ENCODE measurements around the gene GSTM3. TPM values are rescaled to one million over a fixed set of nuclear protein-coding genes. Genes with fewer than 3 reads are reported as not detected.

GSTM3 gene
- total RNA-seq (2022) (not detected in 2 replicates), Bru-seq, nascent RNA (percentile 14 among the genes with signal in this experiment), BruChase-seq, experiment 1, labeled RNA remaining after a 6-hour chase (not detected), BruChase-seq, experiment 2, labeled RNA remaining after a 2-hour chase (not detected)
- long read RNA-seq, result 0 reads

- no peak for DNase-seq (ENCODE audit: unreplicated experiment)
- Mint-ChIP-seq H3K27ac (ENCODE audit: low read depth, unreplicated experiment) (no peak within 1 kb of the TSS), H3K9me3 (ENCODE audit: unreplicated experiment) (peaks cover 5% of the 10 kb centered on the region), H3K4me1 (ENCODE audit: insufficient read depth, unreplicated experiment) (no peaks in the 10 kb centered on the region), H3K27me3 (ENCODE audit: insufficient read depth, unreplicated experiment) (peaks cover 42% of the 10 kb centered on the region), H3K36me3 (ENCODE audit: insufficient read depth, unreplicated experiment) (no peaks in the 10 kb centered on the region), H3K4me3 (ENCODE audit: unreplicated experiment) (no peak within 1 kb of the TSS)
- CTCF ChIA-PET, result interaction anchor here (0.7 kb wide), 1 partner anchor 26 kb away, joined by 3 read pairs; no protein-coding TSS in a partner anchor
- no TSS peak for BruUV-seq (replicated peaks)
- intact Hi-C loops (cut with micrococcal nuclease), result no loop called here
- TF ChIP-seq CTCF (IDR thresholded peaks at IDR 0.05; ENCODE audit: unreplicated experiment), result no peak
- POLR2A ChIA-PET, result interaction anchor here (0.6 kb wide), 1 partner anchor 25 kb away, joined by 3 read pairs; no protein-coding TSS in a partner anchor
Observed at GRCh38 chr1:109740615-109741373, at the start of gene GSTM3. TSS of gene GSTM3 (minus strand) at chr1:109741038. CDS start at chr1:109740287, 751 bp downstream.

- no peaks in the 10 kb centered on the region for H3K27me3 Mint-ChIP-seq (ENCODE audit: insufficient read depth, unreplicated experiment)
- intact Hi-C loops (cut with micrococcal nuclease), result loop anchor here (5.0 kb wide), 1 partner anchor 122 kb away; the partner anchor contains the start of gene CSF1
- no peak for DNase-seq (ENCODE audit: unreplicated experiment)
- BruUV-seq (replicated peaks), result no TSS peak
- H3K36me3 Mint-ChIP-seq (ENCODE audit: insufficient read depth, unreplicated experiment), result no peaks in the 10 kb centered on the region
- H3K4me1 Mint-ChIP-seq (ENCODE audit: insufficient read depth, unreplicated experiment), result peaks cover 22% of the 10 kb centered on the region
- H3K4me3 Mint-ChIP-seq (ENCODE audit: unreplicated experiment), result no peak overlapping the region
- no peaks in the 10 kb centered on the region for H3K9me3 Mint-ChIP-seq (ENCODE audit: unreplicated experiment)
- no peak overlapping the region for H3K27ac Mint-ChIP-seq (ENCODE audit: low read depth, unreplicated experiment)
- TF ChIP-seq CTCF (IDR thresholded peaks at IDR 0.05; ENCODE audit: unreplicated experiment), result no peak
- ChIA-PET POLR2A (no interaction called here), CTCF (interaction anchor here (0.9 to 25.8 kb wide), 3 partner anchors 14 to 190 kb away, joined by 4 to 969 read pairs (median 11); partner anchors contain the start of gene AHCYL1)
Observed at GRCh38 chr1:109790329-109790728, 49.5 kb upstream of the GSTM3 start.

GRCh38 chr1:109789551-109790180, 48.8 kb upstream of the GSTM3 start:
- Mint-ChIP-seq H3K9me3 (ENCODE audit: unreplicated experiment) (no peaks in the 10 kb centered on the region), H3K4me3 (ENCODE audit: unreplicated experiment) (no peak overlapping the region), H3K4me1 (ENCODE audit: insufficient read depth, unreplicated experiment) (peaks cover 22% of the 10 kb centered on the region), H3K27me3 (ENCODE audit: insufficient read depth, unreplicated experiment) (no peaks in the 10 kb centered on the region), H3K27ac (ENCODE audit: low read depth, unreplicated experiment) (no peak overlapping the region), H3K36me3 (ENCODE audit: insufficient read depth, unreplicated experiment) (no peaks in the 10 kb centered on the region)
- no TSS peak for BruUV-seq (replicated peaks)
- DNase-seq (ENCODE audit: unreplicated experiment), result no peak
- TF ChIP-seq CTCF (IDR thresholded peaks at IDR 0.05; ENCODE audit: unreplicated experiment), result no peak
- ChIA-PET CTCF (interaction anchor here (0.6 to 25.8 kb wide), 5 partner anchors 13 to 191 kb away, joined by 3 to 969 read pairs (median 3); partner anchors contain the start of gene AHCYL1), POLR2A (no interaction called here)
- intact Hi-C loops (cut with micrococcal nuclease), result loop anchor here (5.0 kb wide), 1 partner anchor 123 kb away; the partner anchor contains the start of gene CSF1
